Astrocyte (in vitro differentiated cells and primary cell): ENCODE measurements around the gene EPS8L3.

Source experiments
- EZH2 ChIP-seq: IDR thresholded peaks from 2 replicates; pipeline ENCODE4 v1.6.1; 2012; ENCODE audit warnings: mild to moderate bottlenecking, low read length, inconsistent platforms; ENCODE audit not compliant: insufficient read depth
- TF ChIP-seq, protein P1 (sequence below): IDR thresholded peaks from 2 replicates; pipeline ENCODE4 v1.5.1; 2011; ENCODE audit warnings: low read depth, mild to moderate bottlenecking, inconsistent platforms, low read length, moderate library complexity; ENCODE audit not compliant: insufficient read depth

DNA sequence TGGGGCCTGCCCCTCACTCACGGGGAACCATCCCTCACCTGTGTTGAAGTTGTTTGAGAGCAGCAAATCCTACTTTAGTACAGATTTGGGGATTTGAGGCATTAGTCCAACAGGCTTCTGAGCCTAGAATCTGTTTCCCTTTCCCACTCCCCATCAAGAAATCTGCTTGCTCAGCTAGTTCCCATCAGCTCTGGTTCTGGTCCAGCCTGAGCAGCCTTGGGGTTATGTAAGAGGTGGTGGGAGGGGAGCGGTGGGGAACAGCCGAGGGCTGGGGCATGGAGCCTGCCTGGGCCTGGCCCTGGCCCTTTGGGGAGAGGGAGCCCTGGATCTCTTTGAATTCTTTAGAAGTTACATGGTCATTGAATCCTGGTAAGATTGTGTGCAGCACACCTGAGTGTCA is 47.6 kb downstream of the EPS8L3 start:
- TF ChIP-seq, protein P1, sequence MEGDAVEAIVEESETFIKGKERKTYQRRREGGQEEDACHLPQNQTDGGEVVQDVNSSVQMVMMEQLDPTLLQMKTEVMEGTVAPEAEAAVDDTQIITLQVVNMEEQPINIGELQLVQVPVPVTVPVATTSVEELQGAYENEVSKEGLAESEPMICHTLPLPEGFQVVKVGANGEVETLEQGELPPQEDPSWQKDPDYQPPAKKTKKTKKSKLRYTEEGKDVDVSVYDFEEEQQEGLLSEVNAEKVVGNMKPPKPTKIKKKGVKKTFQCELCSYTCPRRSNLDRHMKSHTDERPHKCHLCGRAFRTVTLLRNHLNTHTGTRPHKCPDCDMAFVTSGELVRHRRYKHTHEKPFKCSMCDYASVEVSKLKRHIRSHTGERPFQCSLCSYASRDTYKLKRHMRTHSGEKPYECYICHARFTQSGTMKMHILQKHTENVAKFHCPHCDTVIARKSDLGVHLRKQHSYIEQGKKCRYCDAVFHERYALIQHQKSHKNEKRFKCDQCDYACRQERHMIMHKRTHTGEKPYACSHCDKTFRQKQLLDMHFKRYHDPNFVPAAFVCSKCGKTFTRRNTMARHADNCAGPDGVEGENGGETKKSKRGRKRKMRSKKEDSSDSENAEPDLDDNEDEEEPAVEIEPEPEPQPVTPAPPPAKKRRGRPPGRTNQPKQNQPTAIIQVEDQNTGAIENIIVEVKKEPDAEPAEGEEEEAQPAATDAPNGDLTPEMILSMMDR: no peak
- TF ChIP-seq EZH2: no peak
